GM23338 (cell line): ENCODE results near the gene NSMCE1. TPM values are rescaled to one million over a fixed set of nuclear protein-coding genes. Genes with fewer than 3 reads are reported as not detected.

Experiments
- ATAC-seq: fragments of 200-7000 bp; cut with Tn5 transposase; 3 replicates; pipeline ENCODE4 v1.9.1; 2020
- DNase-seq: peaks from one replicate; pipeline ENCODE4 v3.0.0-alpha.2; 2015; ENCODE audit warnings: low spot score
- H2AFZ ChIP-seq: fragments of 200-600 bp; sonication (generic); 2 replicates; pipeline ENCODE4 v1.8.0; 2016; ENCODE audit warnings: antibody characterized with exemption, mild to moderate bottlenecking, moderate library complexity
- H3F3A ChIP-seq: fragments of 200-600 bp; sonication (generic); replicated peaks from 2 replicates; pipeline ENCODE4 v1.8.0; 2017; ENCODE audit warnings: antibody characterized with exemption, mixed run types, low read depth
- H3K27ac ChIP-seq: fragments of 200-600 bp; sonication (generic); 2 replicates; pipeline ENCODE4 v1.6.1; 2016; ENCODE audit warnings: low read depth
- H3K27me3 ChIP-seq: fragments of 200-600 bp; sonication (generic); 2 replicates; pipeline ENCODE4 v1.8.0; 2016; ENCODE audit warnings: mild to moderate bottlenecking, mixed run types, moderate library complexity; ENCODE audit not compliant: insufficient read depth
- H3K36me3 ChIP-seq: fragments of 200-600 bp; sonication (generic); 2 replicates; pipeline ENCODE4 v1.8.0; 2016; ENCODE audit warnings: mild to moderate bottlenecking; ENCODE audit not compliant: insufficient read depth
- H3K4me1 ChIP-seq: fragments of 200-600 bp; sonication (generic); 2 replicates; pipeline ENCODE4 v1.8.0; 2016; ENCODE audit warnings: mild to moderate bottlenecking, moderate library complexity; ENCODE audit not compliant: insufficient read depth
- H3K4me2 ChIP-seq: fragments of 200-600 bp; sonication (generic); 2 replicates; pipeline ENCODE4 v1.7.1; 2017; ENCODE audit warnings: mixed run types
- H3K4me3 ChIP-seq: fragments of 200-600 bp; sonication (generic); 2 replicates; pipeline ENCODE4 v1.6.1; 2016; ENCODE audit warnings: mixed run types
- H3K79me2 ChIP-seq: fragments of 200-600 bp; sonication (generic); replicated peaks from 2 replicates; pipeline ENCODE4 v1.8.0; 2017; ENCODE audit warnings: mild to moderate bottlenecking; ENCODE audit not compliant: insufficient read depth
- H3K9me2 ChIP-seq: fragments of 200-600 bp; sonication (generic); 2 replicates; pipeline ENCODE4 v1.8.0; 2017; ENCODE audit not compliant: insufficient read depth
- H4K20me1 ChIP-seq: fragments of 200-600 bp; sonication (generic); replicated peaks from 2 replicates; pipeline ENCODE4 v1.8.0; 2017; ENCODE audit warnings: mild to moderate bottlenecking; ENCODE audit not compliant: insufficient read depth
- H3K27ac Mint-ChIP-seq: 2 replicates; pipeline ENCODE4 v1.8.0; 2020; ENCODE audit warnings: inconsistent platforms, mild to moderate bottlenecking, moderate library complexity, mixed read lengths
- H3K27me3 Mint-ChIP-seq: 3 replicates; pipeline ENCODE4 v1.8.0; 2022; ENCODE audit warnings: low read depth, mild to moderate bottlenecking, moderate library complexity, mixed read lengths, inconsistent platforms; ENCODE audit not compliant: insufficient read depth, poor library complexity
- H3K36me3 Mint-ChIP-seq: 3 replicates; pipeline ENCODE4 v1.8.0; 2021; ENCODE audit warnings: low read depth, mild to moderate bottlenecking, inconsistent platforms, moderate library complexity, mixed read lengths
- H3K4me1 Mint-ChIP-seq: 3 replicates; pipeline ENCODE4 v1.8.0; 2020; ENCODE audit warnings: mild to moderate bottlenecking, inconsistent platforms, mixed read lengths
- H3K4me3 Mint-ChIP-seq: 3 replicates; pipeline ENCODE4 v1.8.0; 2021; ENCODE audit warnings: moderate library complexity, mild to moderate bottlenecking, inconsistent platforms, mixed read lengths
- H3K9me3 Mint-ChIP-seq: 3 replicates; pipeline ENCODE4 v1.8.0; 2020; ENCODE audit warnings: moderate library complexity, mild to moderate bottlenecking, inconsistent platforms, mixed read lengths
- CREB1 ChIP-seq: fragments of 250-450 bp; sonication (Bioruptor Pico); IDR thresholded peaks from 2 replicates; pipeline ENCODE4 v1.5.0; 2020; ENCODE audit warnings: low read depth, mild to moderate bottlenecking, moderate library complexity
- EZH2 ChIP-seq: fragments of 200-600 bp; sonication (generic); IDR thresholded peaks from one replicate; pipeline ENCODE4 v1.8.0; 2017; ENCODE audit warnings: antibody characterized with exemption, mild to moderate bottlenecking, low read depth; ENCODE audit not compliant: unreplicated experiment
- EZH2phosphoT487 ChIP-seq: fragments of 200-600 bp; sonication (generic); IDR thresholded peaks from one replicate; pipeline ENCODE4 v1.8.1; 2018; ENCODE audit warnings: antibody characterized with exemption; ENCODE audit not compliant: unreplicated experiment
- JUNB ChIP-seq: IDR thresholded peaks from one replicate; pipeline ENCODE4 v1.6.1; 2016; ENCODE audit warnings: antibody characterized with exemption; ENCODE audit not compliant: unreplicated experiment
- NANOG ChIP-seq: IDR thresholded peaks from 2 replicates; pipeline ENCODE4 v1.6.1; 2016; ENCODE audit warnings: antibody characterized with exemption, borderline replicate concordance
- POLR2AphosphoS5 ChIP-seq: IDR thresholded peaks from 2 replicates; pipeline ENCODE4 v1.6.1; 2016; ENCODE audit warnings: antibody characterized with exemption, low read depth
- STAT1 ChIP-seq: IDR thresholded peaks from one replicate; pipeline ENCODE4 v1.6.1; 2016; ENCODE audit warnings: antibody characterized with exemption; ENCODE audit not compliant: unreplicated experiment
- ZNF114 ChIP-seq: fragments of 250-450 bp; sonication (Bioruptor Pico); IDR thresholded peaks from 2 replicates; pipeline ENCODE4 v1.5.0; 2020; ENCODE audit warnings: mild to moderate bottlenecking, moderate library complexity
- ZNF331 ChIP-seq: fragments of 250-450 bp; sonication (Bioruptor Pico); IDR thresholded peaks from 2 replicates; pipeline ENCODE4 v1.5.0; 2020; ENCODE audit warnings: low read depth, mild to moderate bottlenecking, moderate library complexity
- polyA plus RNA-seq: library from polyadenylated mRNA; unstranded; fragments of >200 nt; fragmentation: Nextera tagmentation; extraction: Ambion mirVana; gene quantifications from 2 replicates; pipeline ENCODE4 v1.2.1, GENCODE V29; 2016
- total RNA-seq: library from RNA; depleted of rRNA; stranded (reverse); fragments of >200 nt; shearing (Covaris generic); gene quantifications from 2 replicates; pipeline ENCODE4 v1.2.3, GENCODE V29; 2014
- TF ChIP-seq, protein P1 (sequence below): IDR thresholded peaks from one replicate; pipeline ENCODE4 v1.6.1; 2018; ENCODE audit warnings: antibody characterized with exemption; ENCODE audit not compliant: unreplicated experiment
- TF ChIP-seq, protein P2 (sequence below), 2 experiments: fragments of 200-600 bp in 1 of 2; sonication (generic) in 1 of 2; conservative IDR thresholded peaks; 2 replicates each; pipeline versions ENCODE4 v1.5.1 to v1.6.1; 2016 to 2017; ENCODE audit warnings: antibody characterized with exemption in 2 of 2, low read depth in 2 of 2, mild to moderate bottlenecking in 2 of 2, moderate library complexity in 1 of 2
- TF ChIP-seq, protein P3 (sequence below): IDR thresholded peaks from 2 replicates; pipeline ENCODE4 v1.6.1; 2016; ENCODE audit warnings: antibody characterized with exemption
- TF ChIP-seq, protein P4 (sequence below): fragments of 250-450 bp; sonication (Bioruptor Pico); IDR thresholded peaks from 2 replicates; pipeline ENCODE4 v1.5.0; 2020; ENCODE audit warnings: mild to moderate bottlenecking, moderate library complexity

NSMCE1 gene
- total and polyA plus RNA-seq, 2 experiments from 2014 or later: 30.6 to 50.8 TPM

DNA sequence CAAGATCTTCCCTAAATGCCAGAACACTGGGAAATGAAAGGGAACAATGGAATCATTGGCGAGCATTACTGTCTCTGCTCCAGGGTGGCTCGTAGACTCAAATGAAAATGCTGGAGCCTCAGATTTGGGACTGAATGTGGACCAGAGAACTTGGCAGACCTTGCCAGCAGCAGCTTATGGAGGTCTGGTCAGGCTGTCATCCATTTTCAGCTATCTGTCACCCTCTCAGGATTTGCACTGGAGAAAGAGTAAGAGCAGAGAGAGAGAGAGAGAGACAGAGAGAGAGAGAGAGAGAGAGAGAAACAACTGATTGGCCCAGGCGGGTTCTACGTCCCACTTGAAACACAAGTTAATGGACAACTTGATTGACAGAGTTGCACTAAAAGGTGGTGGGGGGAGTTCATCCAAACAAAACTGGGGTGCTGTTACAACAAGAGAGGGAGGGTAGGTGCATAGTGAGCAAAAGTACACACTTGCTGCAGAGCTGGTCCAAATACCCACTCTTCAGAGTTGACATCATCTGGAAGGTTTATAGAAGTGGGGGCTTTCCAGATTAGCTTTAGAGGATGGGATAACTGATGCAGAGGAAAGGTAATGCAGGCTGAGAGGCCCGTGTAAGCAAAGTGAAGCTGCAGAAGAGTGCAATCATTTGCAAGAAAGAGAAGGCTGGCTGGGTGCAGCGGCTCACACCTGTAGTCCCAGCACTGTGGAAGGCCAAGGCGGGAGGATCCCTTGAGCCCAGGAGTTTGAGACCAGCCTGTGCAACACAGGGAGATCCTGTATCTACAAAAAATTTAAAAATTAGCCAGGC, 16.5 kb upstream of the NSMCE1 start:
- H3K4me2 ChIP-seq: no peak overlapping the region
- H3K27ac ChIP-seq: no peak overlapping the region
- H3K4me1 Mint-ChIP-seq: peaks cover 8% of the 10 kb centered on the region
- H3K27ac Mint-ChIP-seq: no peak overlapping the region
- H3K36me3 Mint-ChIP-seq: peaks cover 3% of the 10 kb centered on the region; the same call in 2 of the 3 replicates
- H3K9me3 Mint-ChIP-seq: peaks cover 3% of the 10 kb centered on the region; the same call in 1 of the 3 replicates
- no peaks in the 10 kb centered on the region for H3K9me2 ChIP-seq
- no peaks in the 10 kb centered on the region for H3K27me3 ChIP-seq
- H3K4me3 Mint-ChIP-seq: no peak overlapping the region
- TF ChIP-seq STAT1: no peak
- TF ChIP-seq, protein P1, sequence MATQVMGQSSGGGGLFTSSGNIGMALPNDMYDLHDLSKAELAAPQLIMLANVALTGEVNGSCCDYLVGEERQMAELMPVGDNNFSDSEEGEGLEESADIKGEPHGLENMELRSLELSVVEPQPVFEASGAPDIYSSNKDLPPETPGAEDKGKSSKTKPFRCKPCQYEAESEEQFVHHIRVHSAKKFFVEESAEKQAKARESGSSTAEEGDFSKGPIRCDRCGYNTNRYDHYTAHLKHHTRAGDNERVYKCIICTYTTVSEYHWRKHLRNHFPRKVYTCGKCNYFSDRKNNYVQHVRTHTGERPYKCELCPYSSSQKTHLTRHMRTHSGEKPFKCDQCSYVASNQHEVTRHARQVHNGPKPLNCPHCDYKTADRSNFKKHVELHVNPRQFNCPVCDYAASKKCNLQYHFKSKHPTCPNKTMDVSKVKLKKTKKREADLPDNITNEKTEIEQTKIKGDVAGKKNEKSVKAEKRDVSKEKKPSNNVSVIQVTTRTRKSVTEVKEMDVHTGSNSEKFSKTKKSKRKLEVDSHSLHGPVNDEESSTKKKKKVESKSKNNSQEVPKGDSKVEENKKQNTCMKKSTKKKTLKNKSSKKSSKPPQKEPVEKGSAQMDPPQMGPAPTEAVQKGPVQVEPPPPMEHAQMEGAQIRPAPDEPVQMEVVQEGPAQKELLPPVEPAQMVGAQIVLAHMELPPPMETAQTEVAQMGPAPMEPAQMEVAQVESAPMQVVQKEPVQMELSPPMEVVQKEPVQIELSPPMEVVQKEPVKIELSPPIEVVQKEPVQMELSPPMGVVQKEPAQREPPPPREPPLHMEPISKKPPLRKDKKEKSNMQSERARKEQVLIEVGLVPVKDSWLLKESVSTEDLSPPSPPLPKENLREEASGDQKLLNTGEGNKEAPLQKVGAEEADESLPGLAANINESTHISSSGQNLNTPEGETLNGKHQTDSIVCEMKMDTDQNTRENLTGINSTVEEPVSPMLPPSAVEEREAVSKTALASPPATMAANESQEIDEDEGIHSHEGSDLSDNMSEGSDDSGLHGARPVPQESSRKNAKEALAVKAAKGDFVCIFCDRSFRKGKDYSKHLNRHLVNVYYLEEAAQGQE: no peak
- TF ChIP-seq, protein P2, sequence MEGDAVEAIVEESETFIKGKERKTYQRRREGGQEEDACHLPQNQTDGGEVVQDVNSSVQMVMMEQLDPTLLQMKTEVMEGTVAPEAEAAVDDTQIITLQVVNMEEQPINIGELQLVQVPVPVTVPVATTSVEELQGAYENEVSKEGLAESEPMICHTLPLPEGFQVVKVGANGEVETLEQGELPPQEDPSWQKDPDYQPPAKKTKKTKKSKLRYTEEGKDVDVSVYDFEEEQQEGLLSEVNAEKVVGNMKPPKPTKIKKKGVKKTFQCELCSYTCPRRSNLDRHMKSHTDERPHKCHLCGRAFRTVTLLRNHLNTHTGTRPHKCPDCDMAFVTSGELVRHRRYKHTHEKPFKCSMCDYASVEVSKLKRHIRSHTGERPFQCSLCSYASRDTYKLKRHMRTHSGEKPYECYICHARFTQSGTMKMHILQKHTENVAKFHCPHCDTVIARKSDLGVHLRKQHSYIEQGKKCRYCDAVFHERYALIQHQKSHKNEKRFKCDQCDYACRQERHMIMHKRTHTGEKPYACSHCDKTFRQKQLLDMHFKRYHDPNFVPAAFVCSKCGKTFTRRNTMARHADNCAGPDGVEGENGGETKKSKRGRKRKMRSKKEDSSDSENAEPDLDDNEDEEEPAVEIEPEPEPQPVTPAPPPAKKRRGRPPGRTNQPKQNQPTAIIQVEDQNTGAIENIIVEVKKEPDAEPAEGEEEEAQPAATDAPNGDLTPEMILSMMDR (conservative IDR thresholded peaks at IDR 0.05; ENCODE audit: low read depth in 2 of 2): no peak
- no peak for TF ChIP-seq NANOG
- no peak for TF ChIP-seq POLR2AphosphoS5
- no peak for TF ChIP-seq ZNF114 (CRISPR knock-in tag)
- TF ChIP-seq, protein P3, sequence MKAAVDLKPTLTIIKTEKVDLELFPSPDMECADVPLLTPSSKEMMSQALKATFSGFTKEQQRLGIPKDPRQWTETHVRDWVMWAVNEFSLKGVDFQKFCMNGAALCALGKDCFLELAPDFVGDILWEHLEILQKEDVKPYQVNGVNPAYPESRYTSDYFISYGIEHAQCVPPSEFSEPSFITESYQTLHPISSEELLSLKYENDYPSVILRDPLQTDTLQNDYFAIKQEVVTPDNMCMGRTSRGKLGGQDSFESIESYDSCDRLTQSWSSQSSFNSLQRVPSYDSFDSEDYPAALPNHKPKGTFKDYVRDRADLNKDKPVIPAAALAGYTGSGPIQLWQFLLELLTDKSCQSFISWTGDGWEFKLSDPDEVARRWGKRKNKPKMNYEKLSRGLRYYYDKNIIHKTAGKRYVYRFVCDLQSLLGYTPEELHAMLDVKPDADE: no peak
- TF ChIP-seq CREB1 (CRISPR knock-in tag): no peak
- no peak for TF ChIP-seq EZH2
- TF ChIP-seq, protein P4, sequence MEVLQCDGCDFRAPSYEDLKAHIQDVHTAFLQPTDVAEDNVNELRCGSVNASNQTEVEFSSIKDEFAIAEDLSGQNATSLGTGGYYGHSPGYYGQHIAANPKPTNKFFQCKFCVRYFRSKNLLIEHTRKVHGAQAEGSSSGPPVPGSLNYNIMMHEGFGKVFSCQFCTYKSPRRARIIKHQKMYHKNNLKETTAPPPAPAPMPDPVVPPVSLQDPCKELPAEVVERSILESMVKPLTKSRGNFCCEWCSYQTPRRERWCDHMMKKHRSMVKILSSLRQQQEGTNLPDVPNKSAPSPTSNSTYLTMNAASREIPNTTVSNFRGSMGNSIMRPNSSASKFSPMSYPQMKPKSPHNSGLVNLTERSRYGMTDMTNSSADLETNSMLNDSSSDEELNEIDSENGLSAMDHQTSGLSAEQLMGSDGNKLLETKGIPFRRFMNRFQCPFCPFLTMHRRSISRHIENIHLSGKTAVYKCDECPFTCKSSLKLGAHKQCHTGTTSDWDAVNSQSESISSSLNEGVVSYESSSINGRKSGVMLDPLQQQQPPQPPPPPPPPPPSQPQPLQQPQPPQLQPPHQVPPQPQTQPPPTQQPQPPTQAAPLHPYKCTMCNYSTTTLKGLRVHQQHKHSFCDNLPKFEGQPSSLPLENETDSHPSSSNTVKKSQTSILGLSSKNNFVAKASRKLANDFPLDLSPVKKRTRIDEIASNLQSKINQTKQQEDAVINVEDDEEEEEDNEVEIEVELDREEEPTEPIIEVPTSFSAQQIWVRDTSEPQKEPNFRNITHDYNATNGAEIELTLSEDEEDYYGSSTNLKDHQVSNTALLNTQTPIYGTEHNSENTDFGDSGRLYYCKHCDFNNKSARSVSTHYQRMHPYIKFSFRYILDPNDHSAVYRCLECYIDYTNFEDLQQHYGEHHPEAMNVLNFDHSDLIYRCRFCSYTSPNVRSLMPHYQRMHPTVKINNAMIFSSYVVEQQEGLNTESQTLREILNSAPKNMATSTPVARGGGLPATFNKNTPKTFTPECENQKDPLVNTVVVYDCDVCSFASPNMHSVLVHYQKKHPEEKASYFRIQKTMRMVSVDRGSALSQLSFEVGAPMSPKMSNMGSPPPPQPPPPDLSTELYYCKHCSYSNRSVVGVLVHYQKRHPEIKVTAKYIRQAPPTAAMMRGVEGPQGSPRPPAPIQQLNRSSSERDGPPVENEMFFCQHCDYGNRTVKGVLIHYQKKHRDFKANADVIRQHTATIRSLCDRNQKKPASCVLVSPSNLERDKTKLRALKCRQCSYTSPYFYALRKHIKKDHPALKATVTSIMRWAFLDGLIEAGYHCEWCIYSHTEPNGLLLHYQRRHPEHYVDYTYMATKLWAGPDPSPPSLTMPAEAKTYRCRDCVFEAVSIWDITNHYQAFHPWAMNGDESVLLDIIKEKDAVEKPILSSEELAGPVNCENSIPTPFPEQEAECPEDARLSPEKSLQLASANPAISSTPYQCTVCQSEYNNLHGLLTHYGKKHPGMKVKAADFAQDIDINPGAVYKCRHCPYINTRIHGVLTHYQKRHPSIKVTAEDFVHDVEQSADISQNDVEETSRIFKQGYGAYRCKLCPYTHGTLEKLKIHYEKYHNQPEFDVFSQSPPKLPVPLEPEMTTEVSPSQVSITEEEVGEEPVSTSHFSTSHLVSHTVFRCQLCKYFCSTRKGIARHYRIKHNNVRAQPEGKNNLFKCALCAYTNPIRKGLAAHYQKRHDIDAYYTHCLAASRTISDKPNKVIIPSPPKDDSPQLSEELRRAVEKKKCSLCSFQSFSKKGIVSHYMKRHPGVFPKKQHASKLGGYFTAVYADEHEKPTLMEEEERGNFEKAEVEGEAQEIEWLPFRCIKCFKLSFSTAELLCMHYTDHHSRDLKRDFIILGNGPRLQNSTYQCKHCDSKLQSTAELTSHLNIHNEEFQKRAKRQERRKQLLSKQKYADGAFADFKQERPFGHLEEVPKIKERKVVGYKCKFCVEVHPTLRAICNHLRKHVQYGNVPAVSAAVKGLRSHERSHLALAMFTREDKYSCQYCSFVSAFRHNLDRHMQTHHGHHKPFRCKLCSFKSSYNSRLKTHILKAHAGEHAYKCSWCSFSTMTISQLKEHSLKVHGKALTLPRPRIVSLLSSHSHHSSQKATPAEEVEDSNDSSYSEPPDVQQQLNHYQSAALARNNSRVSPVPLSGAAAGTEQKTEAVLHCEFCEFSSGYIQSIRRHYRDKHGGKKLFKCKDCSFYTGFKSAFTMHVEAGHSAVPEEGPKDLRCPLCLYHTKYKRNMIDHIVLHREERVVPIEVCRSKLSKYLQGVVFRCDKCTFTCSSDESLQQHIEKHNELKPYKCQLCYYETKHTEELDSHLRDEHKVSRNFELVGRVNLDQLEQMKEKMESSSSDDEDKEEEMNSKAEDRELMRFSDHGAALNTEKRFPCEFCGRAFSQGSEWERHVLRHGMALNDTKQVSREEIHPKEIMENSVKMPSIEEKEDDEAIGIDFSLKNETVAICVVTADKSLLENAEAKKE: no peak
- no peak for TF ChIP-seq JUNB
- no peak for TF ChIP-seq EZH2phosphoT487
- no peak for TF ChIP-seq ZNF331 (CRISPR knock-in tag)
- H3K4me3 ChIP-seq: no peak overlapping the region
- H3K27me3 Mint-ChIP-seq: peaks cover 3% of the 10 kb centered on the region
- H3K36me3 ChIP-seq: no peaks in the 10 kb centered on the region
- H3K79me2 ChIP-seq: no peaks in the 10 kb centered on the region
- H3F3A ChIP-seq: no peaks in the 10 kb centered on the region
- H4K20me1 ChIP-seq: no peaks in the 10 kb centered on the region; the same call in 1 of the 2 replicates
- DNase-seq (no peak), ATAC-seq (no peak)
- no peaks in the 10 kb centered on the region for H3K4me1 ChIP-seq
- H2AFZ ChIP-seq: no peak overlapping the region
